GM20000 (cell line): ENCODE data around the gene KTN1.

Source experiments
- DNase-seq: peaks from one replicate; pipeline ENCODE4 v3.0.0; 2012; ENCODE audit warnings: low spot score
- CTCF ChIP-seq: IDR thresholded peaks from 2 replicates; pipeline ENCODE4 v1.5.1; 2012; ENCODE audit warnings: mild to moderate bottlenecking, control low read depth; ENCODE audit errors: extremely low read depth, missing control alignments

Gene KTN1

GRCh38 chr14:55722054-55722453 is 142.0 kb downstream of the KTN1 start:
- DNase-seq: no peak
- no peak for TF ChIP-seq CTCF

- peak; percentile 10 for DNase-seq
- TF ChIP-seq CTCF: no peak
Observed at GRCh38 chr14:55724736-55725135, 144.7 kb downstream of the KTN1 start.

- TF ChIP-seq CTCF: no peak
- no peak for DNase-seq
Observed at GRCh38 chr14:55730592-55731310, 150.7 kb downstream of the KTN1 start.

- no peak for DNase-seq
- TF ChIP-seq CTCF: no peak
Observed at GRCh38 chr14:55731311-55731872, 151.4 kb downstream of the KTN1 start.

- TF ChIP-seq CTCF: peak; percentile 54
- peak; percentile 35 for DNase-seq
Observed at GRCh38 chr14:55731881-55732498, 152.0 kb downstream of the KTN1 start.

GRCh38 chr14:55733599-55733998 is 153.6 kb downstream of the KTN1 start:
- TF ChIP-seq CTCF: no peak
- DNase-seq: no peak
